ENCODE measurements around the gene MOGAT3.

- no peak for TF ChIP-seq CTCF (IDR thresholded peaks at IDR 0.05; ENCODE audit: low read depth, low read length, poor library complexity, severe bottlenecking)
- no peak for TF ChIP-seq EZH2phosphoT487 (IDR thresholded peaks at IDR 0.05; ENCODE audit: borderline replicate concordance, low read length)
Observed at GRCh38 chr7:101160910-101161309, 39.9 kb downstream of the MOGAT3 start.

All from DOHH2 (cell line).